Tongue (tissue), 3 donors: ENCODE data around the gene MEIOC. TPM values are rescaled to one million over a fixed set of nuclear protein-coding genes. Genes with fewer than 3 reads are reported as not detected.

ENCODE experiments used
- DNase-seq: peaks from one replicate; pipeline ENCODE4 v3.0.0-alpha.2; 2015
- small RNA-seq: library from RNA; depleted of rRNA; stranded (forward); fragments of <200 nt; gene quantifications from one replicate; pipeline ENCODE3, GENCODE V24; 2014; ENCODE audit warnings: low replicate concordance
- total RNA-seq: library from RNA; depleted of rRNA; stranded (reverse); fragments of >200 nt; gene quantifications from one replicate; pipeline ENCODE4 v1.2.3, GENCODE V29; 2014

The MEIOC gene
- total RNA-seq, 1 donor from 2014 or later, result not detected

- peak; percentile 97 for DNase-seq
Measured at GRCh38 chr17:44708401-44709263, 52.4 kb downstream of the MEIOC start, which contains the start of gene DBF4B. Gene DBF4B, plus strand, starts transcription at chr17:44708665. Its CDS starts 156 bp downstream, at chr17:44708821.

- DNase-seq, result no peak
Measured at GRCh38 chr17:44719444-44719843, 63.2 kb downstream of the MEIOC start.

GRCh38 chr17:44722254-44722653 lies 66.0 kb downstream of the MEIOC start:
- no peak for DNase-seq

Small RNA genes within 50 kb of the gene (small RNA-seq; reads per million reads assigned to genes)
- not detected for gene RN7SL819P
- gene SMCO4P1, result not detected

Other genes with a start within 250 kb of the MEIOC start
- gene GPATCH8, start 153.1 kb upstream of the MEIOC start, total RNA-seq, result 47.1 TPM
- gene FZD2, start 99.0 kb upstream of the MEIOC start, total RNA-seq, result 11.6 TPM
- gene CCDC43, start 33.3 kb downstream of the MEIOC start, total RNA-seq, result 42.2 TPM
- 5.3 TPM for gene DBF4B, start 52.2 kb downstream of the MEIOC start, total RNA-seq
- gene ADAM11, start 102.5 kb downstream of the MEIOC start, total RNA-seq, result 0.72 TPM
- 29.1 TPM for gene GJC1, start 173.8 kb downstream of the MEIOC start, total RNA-seq
- gene HIGD1B, start 191.4 kb downstream of the MEIOC start, total RNA-seq, result 3.9 TPM
- gene EFTUD2, start 243.0 kb downstream of the MEIOC start, total RNA-seq, result 92.0 TPM